Measurements from ENCODE around the gene SLC24A2.

SLC24A2 gene

DNA sequence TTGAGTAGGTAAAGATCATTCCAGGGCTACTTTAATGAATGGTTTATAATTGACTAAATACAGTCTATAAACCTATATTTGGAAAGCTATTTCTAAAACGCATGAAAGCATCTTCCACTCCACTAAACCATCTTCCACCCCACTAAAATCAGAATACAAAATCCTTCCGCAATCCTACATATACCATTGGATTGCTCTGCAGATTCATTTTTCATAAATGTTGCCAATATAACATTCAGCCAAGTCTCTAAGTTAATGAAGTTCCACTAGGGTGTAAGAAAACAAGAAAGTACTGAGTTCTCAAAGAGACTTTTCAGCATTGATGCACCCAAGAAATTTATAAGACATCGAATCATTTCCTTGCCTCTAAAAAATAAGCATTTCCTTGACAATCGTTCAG lies 4.7 kb downstream of the SLC24A2 start:
- Mint-ChIP-seq H3K27ac (no peak overlapping the region), H3K36me3 (no peaks in the 10 kb centered on the region), H3K9me3 (peaks cover 2% of the 10 kb centered on the region), H3K4me1 (no peaks in the 10 kb centered on the region), H3K4me3 (no peak overlapping the region), H3K27me3 (no peaks in the 10 kb centered on the region)
- no peak for DNase-seq (ENCODE audit: low spot score in 2 of 2)
- ATAC-seq (ENCODE audit: low read depth): no peak

- no peaks in the 10 kb centered on the region for H3K27me3 Mint-ChIP-seq
- ATAC-seq (ENCODE audit: low read depth) (no peak), DNase-seq (ENCODE audit: low spot score in 2 of 2) (no peak)
- H3K9me3 Mint-ChIP-seq: peaks cover 2% of the 10 kb centered on the region
- H3K4me3 Mint-ChIP-seq: no peak overlapping the region
- H3K27ac Mint-ChIP-seq: no peak overlapping the region
- H3K36me3 Mint-ChIP-seq: no peaks in the 10 kb centered on the region
- H3K4me1 Mint-ChIP-seq: no peaks in the 10 kb centered on the region
Observed at GRCh38 chr9:19783500-19783899, 5.3 kb downstream of the SLC24A2 start.

DNA sequence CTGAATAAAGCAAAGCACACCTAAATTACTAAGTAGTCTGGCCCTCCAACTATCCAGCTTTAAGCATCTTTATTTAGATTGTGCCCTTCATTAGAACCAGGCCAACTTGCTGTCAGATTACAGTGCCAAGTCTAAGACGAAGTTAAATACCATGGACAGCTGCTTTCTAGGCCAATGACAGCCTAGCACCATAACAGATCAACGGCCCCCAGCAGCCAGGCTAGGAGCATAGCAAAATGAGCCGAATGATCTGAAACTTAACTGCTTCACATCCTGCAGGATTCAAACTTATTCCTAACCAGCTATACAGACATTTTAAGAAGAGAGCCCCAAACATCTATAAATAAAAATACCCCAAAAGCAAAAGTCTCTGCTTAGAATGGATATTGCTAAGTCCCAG lies 6.8 kb downstream of the SLC24A2 start:
- ATAC-seq (ENCODE audit: low read depth): no peak
- Mint-ChIP-seq H3K4me1 (no peaks in the 10 kb centered on the region), H3K27ac (no peak overlapping the region), H3K27me3 (no peaks in the 10 kb centered on the region), H3K4me3 (no peak overlapping the region), H3K36me3 (no peaks in the 10 kb centered on the region), H3K9me3 (peaks cover 2% of the 10 kb centered on the region)
- DNase-seq (ENCODE audit: low spot score in 2 of 2): no peak

DNA sequence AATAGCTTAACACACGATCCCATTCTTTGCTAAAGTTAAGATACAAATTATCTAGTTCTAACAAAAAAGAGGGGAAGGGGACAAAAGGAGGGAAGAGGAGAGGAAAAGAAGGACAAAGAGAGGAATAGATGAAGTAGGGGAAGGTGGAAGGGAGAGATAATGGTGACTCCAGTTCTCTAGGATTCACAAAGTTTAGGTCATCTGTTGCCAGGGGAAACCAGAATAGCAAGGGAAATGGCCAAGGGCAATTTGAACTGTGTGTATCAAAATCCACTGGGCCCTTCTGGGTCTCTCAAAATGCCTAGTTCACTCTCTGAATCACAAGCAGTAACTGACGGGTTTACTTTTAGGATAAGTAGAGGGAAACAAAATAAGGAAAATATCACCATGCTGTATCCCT lies 7.6 kb downstream of the SLC24A2 start:
- Mint-ChIP-seq H3K36me3 (no peaks in the 10 kb centered on the region), H3K9me3 (peaks cover 2% of the 10 kb centered on the region), H3K27me3 (no peaks in the 10 kb centered on the region), H3K27ac (no peak overlapping the region), H3K4me3 (no peak overlapping the region), H3K4me1 (no peaks in the 10 kb centered on the region)
- ATAC-seq (ENCODE audit: low read depth): no peak
- DNase-seq (ENCODE audit: low spot score in 2 of 2): no peak

GRCh38 chr9:19771446-19771845 lies 17.4 kb downstream of the SLC24A2 start:
- H3K9me3 Mint-ChIP-seq: no peaks in the 10 kb centered on the region
- ATAC-seq (ENCODE audit: low read depth) (no peak), DNase-seq (ENCODE audit: low spot score in 2 of 2) (no peak)
- H3K27me3 Mint-ChIP-seq: peaks cover 3% of the 10 kb centered on the region
- no peaks in the 10 kb centered on the region for H3K36me3 Mint-ChIP-seq
- no peak overlapping the region for H3K4me3 Mint-ChIP-seq
- H3K27ac Mint-ChIP-seq: no peak overlapping the region
- no peaks in the 10 kb centered on the region for H3K4me1 Mint-ChIP-seq

GRCh38 chr9:19770973-19771372 lies 17.9 kb downstream of the SLC24A2 start:
- no peak overlapping the region for H3K4me3 Mint-ChIP-seq
- DNase-seq (ENCODE audit: low spot score in 2 of 2): no peak
- H3K27ac Mint-ChIP-seq: no peak overlapping the region
- no peak for ATAC-seq (ENCODE audit: low read depth)
- peaks cover under 1% of the 10 kb centered on the region for H3K9me3 Mint-ChIP-seq
- H3K36me3 Mint-ChIP-seq: no peaks in the 10 kb centered on the region
- no peaks in the 10 kb centered on the region for H3K4me1 Mint-ChIP-seq
- peaks cover 3% of the 10 kb centered on the region for H3K27me3 Mint-ChIP-seq

GRCh38 chr9:19769213-19769612 lies 19.6 kb downstream of the SLC24A2 start:
- H3K27me3 Mint-ChIP-seq: peaks cover 2% of the 10 kb centered on the region
- no peak overlapping the region for H3K4me3 Mint-ChIP-seq
- H3K9me3 Mint-ChIP-seq: peaks cover 8% of the 10 kb centered on the region
- H3K4me1 Mint-ChIP-seq: no peaks in the 10 kb centered on the region
- DNase-seq (ENCODE audit: low spot score in 2 of 2) (no peak), ATAC-seq (ENCODE audit: low read depth) (no peak)
- no peaks in the 10 kb centered on the region for H3K36me3 Mint-ChIP-seq
- no peak overlapping the region for H3K27ac Mint-ChIP-seq

DNA sequence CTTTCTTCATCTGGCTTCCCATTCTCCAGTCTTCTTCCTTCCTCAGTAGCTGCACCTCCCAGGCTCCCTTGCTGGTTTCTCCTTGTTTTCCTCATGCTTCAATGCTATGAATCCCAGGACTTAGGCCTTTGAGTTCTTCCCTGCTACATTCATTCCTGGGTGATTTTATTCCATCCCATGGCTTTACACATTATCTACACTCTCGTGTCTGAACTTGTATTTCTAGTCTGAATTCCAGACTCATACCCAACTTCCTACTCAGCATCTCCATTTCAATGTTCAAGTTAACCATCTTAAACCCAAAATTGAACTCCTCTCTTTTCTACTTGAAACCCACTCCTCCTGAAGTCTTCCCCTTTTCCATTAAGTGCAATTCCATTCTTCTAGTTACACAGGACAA lies 20.0 kb downstream of the SLC24A2 start:
- no peak for ATAC-seq (ENCODE audit: low read depth)
- Mint-ChIP-seq H3K4me1 (no peaks in the 10 kb centered on the region), H3K27ac (no peak overlapping the region), H3K27me3 (peaks cover 2% of the 10 kb centered on the region), H3K36me3 (no peaks in the 10 kb centered on the region), H3K4me3 (no peak overlapping the region), H3K9me3 (peaks cover 10% of the 10 kb centered on the region)
- no peak for DNase-seq (ENCODE audit: low spot score in 2 of 2)

DNA sequence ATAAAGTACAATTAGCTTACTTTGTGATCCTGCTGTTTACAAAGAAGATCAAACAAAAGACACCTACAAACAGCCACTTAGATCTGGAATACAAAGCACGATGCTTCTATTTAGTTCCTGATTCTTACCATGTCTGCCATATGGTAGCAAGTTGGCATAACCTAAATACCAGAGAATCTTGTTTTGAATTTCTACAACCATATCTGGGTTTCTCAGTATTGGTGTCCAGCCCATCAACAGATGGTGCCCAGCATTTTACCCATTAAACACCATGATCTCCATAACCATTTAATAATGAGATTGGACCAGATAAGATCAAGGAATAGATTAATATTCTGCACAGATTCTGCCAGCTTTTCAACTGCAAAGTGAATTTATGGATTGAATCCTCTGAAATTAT lies 29.8 kb downstream of the SLC24A2 start:
- no peak overlapping the region for H3K27ac Mint-ChIP-seq
- DNase-seq (ENCODE audit: low spot score in 2 of 2) (no peak), ATAC-seq (ENCODE audit: low read depth) (no peak)
- no peak overlapping the region for H3K4me3 Mint-ChIP-seq
- peaks cover under 1% of the 10 kb centered on the region for H3K9me3 Mint-ChIP-seq
- H3K27me3 Mint-ChIP-seq: no peaks in the 10 kb centered on the region
- no peaks in the 10 kb centered on the region for H3K4me1 Mint-ChIP-seq
- H3K36me3 Mint-ChIP-seq: no peaks in the 10 kb centered on the region

DNA sequence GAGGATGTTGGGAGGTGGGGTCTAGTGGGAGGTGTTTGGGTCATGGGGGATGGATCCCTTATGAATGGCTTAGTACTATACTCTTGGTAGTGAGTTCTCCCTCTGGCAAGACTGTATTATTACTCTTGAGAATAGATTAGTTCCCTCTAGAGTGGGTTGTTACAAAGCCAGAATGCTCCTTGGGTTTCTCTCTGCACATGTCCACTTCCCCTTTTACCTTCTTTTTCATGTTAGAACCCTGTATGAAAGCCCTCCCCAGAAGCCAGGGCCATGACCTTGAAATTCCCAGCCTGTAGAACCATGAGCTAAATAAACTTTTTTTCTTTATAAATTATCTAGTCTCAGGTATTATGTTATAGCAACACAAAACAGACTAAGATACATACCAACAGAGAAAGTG lies 31.1 kb downstream of the SLC24A2 start:
- no peaks in the 10 kb centered on the region for H3K36me3 Mint-ChIP-seq
- ATAC-seq (ENCODE audit: low read depth) (no peak), DNase-seq (ENCODE audit: low spot score in 2 of 2) (no peak)
- no peaks in the 10 kb centered on the region for H3K27me3 Mint-ChIP-seq
- no peaks in the 10 kb centered on the region for H3K9me3 Mint-ChIP-seq
- H3K4me3 Mint-ChIP-seq: no peak overlapping the region
- H3K27ac Mint-ChIP-seq: no peak overlapping the region
- H3K4me1 Mint-ChIP-seq: no peaks in the 10 kb centered on the region

DNA sequence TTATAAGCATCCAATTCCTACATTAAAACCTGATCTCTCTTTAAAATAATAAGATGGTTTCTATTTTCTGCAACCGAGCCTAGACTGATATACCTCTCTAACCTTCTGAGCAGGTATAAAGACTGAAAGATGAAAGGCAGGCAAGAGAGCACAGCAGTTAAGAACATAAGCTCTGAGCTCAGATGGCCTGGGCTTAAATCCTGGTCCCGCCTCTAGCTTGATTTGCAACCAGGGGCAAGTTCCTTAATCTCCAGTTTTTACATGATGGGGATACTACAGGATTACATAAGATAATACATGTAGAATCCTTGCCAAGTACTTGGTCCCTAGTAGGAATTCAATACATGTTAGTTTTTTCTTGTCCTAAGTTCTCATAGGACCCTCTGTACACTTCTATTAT lies 33.9 kb downstream of the SLC24A2 start:
- no peak overlapping the region for H3K27ac Mint-ChIP-seq
- ATAC-seq (ENCODE audit: low read depth): no peak
- no peaks in the 10 kb centered on the region for H3K36me3 Mint-ChIP-seq
- no peaks in the 10 kb centered on the region for H3K9me3 Mint-ChIP-seq
- no peaks in the 10 kb centered on the region for H3K4me1 Mint-ChIP-seq
- no peak overlapping the region for H3K4me3 Mint-ChIP-seq
- DNase-seq (ENCODE audit: low spot score in 2 of 2): no peak
- H3K27me3 Mint-ChIP-seq: no peaks in the 10 kb centered on the region

DNA sequence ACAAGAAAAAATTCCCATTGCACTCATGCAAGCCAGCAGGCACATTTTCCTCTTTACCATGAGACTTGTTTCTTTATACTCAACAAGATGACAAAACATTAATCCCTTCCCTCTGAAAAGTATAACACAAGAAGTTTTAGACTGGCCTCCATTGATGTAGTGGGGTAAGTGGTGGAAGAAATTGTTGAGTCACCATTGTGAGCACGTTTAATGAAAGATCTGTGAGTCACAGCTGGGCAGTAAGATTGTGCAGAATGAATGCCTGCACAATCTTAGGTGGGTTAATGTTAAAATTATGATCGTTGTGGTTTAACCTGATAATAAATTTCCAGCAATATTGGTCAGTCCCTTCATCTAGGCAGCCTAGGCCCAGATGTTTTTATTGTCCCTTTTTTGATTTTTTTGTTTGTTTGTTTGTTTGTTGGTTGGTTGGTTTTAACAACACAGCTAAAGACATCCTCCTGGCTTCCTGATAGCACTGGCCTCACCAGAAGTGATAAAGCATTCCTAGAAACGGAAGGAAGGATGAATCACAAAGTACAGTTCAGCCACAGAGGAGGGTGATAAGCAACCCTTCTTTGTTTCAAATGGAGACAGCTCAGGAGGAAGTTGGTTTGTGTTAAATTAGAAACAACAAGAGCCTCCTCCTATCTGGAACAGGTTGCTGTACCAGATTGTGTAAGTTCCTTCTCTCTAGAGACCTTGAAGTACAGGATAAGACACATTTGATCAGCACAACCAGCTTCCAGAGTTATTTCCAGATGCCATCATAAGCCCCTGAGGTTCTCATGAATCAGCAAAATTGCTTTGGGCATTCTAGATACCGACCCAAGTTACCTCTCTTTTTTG lies 40.3 kb downstream of the SLC24A2 start:
- ATAC-seq (ENCODE audit: low read depth) (no peak), DNase-seq (ENCODE audit: low spot score in 2 of 2) (no peak)
- Mint-ChIP-seq H3K27ac (no peak overlapping the region), H3K4me1 (no peaks in the 10 kb centered on the region), H3K27me3 (no peaks in the 10 kb centered on the region), H3K4me3 (no peak overlapping the region), H3K36me3 (no peaks in the 10 kb centered on the region), H3K9me3 (no peaks in the 10 kb centered on the region)

GRCh38 chr9:19746223-19746622 lies 42.6 kb downstream of the SLC24A2 start:
- Mint-ChIP-seq H3K4me1 (no peaks in the 10 kb centered on the region), H3K36me3 (no peaks in the 10 kb centered on the region), H3K27ac (no peak overlapping the region), H3K27me3 (no peaks in the 10 kb centered on the region), H3K4me3 (no peak overlapping the region), H3K9me3 (peaks cover 3% of the 10 kb centered on the region)
- no peak for DNase-seq (ENCODE audit: low spot score in 2 of 2)
- ATAC-seq (ENCODE audit: low read depth): no peak

GRCh38 chr9:19741178-19741577 lies 47.7 kb downstream of the SLC24A2 start:
- Mint-ChIP-seq H3K4me3 (no peak overlapping the region), H3K9me3 (peaks cover 4% of the 10 kb centered on the region), H3K4me1 (no peaks in the 10 kb centered on the region), H3K36me3 (no peaks in the 10 kb centered on the region), H3K27ac (no peak overlapping the region), H3K27me3 (no peaks in the 10 kb centered on the region)
- DNase-seq (ENCODE audit: low spot score in 2 of 2) (no peak), ATAC-seq (ENCODE audit: low read depth) (no peak)
